ENCODE measurements around the gene STRC. TPM values are rescaled to one million over a fixed set of nuclear protein-coding genes. Genes with fewer than 3 reads are reported as not detected.
"Not testable (repeated sequence)": the region's sequence is repeated elsewhere in the genome, so short reads cannot be mapped to it uniquely, and the experiment has no call there.

The STRC gene
- 0.58 TPM for polyA plus RNA-seq (ENCODE audit: insufficient read length)

GRCh38 chr15:43618700-43619099 lies at the start of gene STRC:
Gene STRC, minus strand, starts transcription at chr15:43618800. Its CDS starts 78 bp downstream, at chr15:43618722.
- not testable (repeated sequence) for DNase-seq

- not testable (repeated sequence) for DNase-seq
Measured at GRCh38 chr15:43666177-43666576, 47.6 kb upstream of the STRC start.

- DNase-seq = not testable (repeated sequence)
Measured at GRCh38 chr15:43663333-43663732, 44.7 kb upstream of the STRC start.

- not testable (repeated sequence) for DNase-seq
Measured at GRCh38 chr15:43662293-43662692, 43.7 kb upstream of the STRC start.

GRCh38 chr15:43659727-43660126 lies 41.1 kb upstream of the STRC start:
- not testable (repeated sequence) for DNase-seq

GRCh38 chr15:43649430-43649926 lies 30.9 kb upstream of the STRC start:
- DNase-seq = not testable (repeated sequence)

GRCh38 chr15:43648649-43649429 lies 30.2 kb upstream of the STRC start, which contains the start of gene CATSPER2:
Gene CATSPER2, minus strand, starts transcription at chr15:43648844. Its CDS starts 783 bp downstream, at chr15:43648061.
- DNase-seq = no peak

GRCh38 chr15:43638464-43639204 lies 20.0 kb upstream of the STRC start:
- not testable (repeated sequence) for DNase-seq

GRCh38 chr15:43626937-43627336 lies 8.3 kb upstream of the STRC start:
- not testable (repeated sequence) for DNase-seq

GRCh38 chr15:43625106-43625505 lies 6.5 kb upstream of the STRC start:
- DNase-seq = no peak

GRCh38 chr15:43622068-43622799 lies 3.6 kb upstream of the STRC start:
- not testable (repeated sequence) for DNase-seq

- not testable (repeated sequence) for DNase-seq
Measured at GRCh38 chr15:43617750-43618149, 850 bp downstream of the STRC start.

- peak; percentile 16 for DNase-seq
Measured at GRCh38 chr15:43602233-43602632, 16.4 kb downstream of the STRC start.

GRCh38 chr15:43600200-43600599 lies 18.4 kb downstream of the STRC start:
- not testable (repeated sequence) for DNase-seq

GRCh38 chr15:43599131-43599530 lies 19.5 kb downstream of the STRC start:
- DNase-seq = not testable (repeated sequence)

- DNase-seq = not testable (repeated sequence)
Measured at GRCh38 chr15:43593328-43594190, 25.0 kb downstream of the STRC start, which contains the start of gene CKMT1B. Gene CKMT1B, plus strand, starts transcription at chr15:43594027. Its CDS starts 192 bp downstream, at chr15:43594219.

- DNase-seq = not testable (repeated sequence)
Measured at GRCh38 chr15:43592841-43593240, 25.8 kb downstream of the STRC start.

GRCh38 chr15:43589778-43590466 lies 28.7 kb downstream of the STRC start, which contains the start of gene PPIP5K1:
Gene PPIP5K1, minus strand, starts transcription at chr15:43590208. Its CDS starts 5,704 bp downstream, at chr15:43584504.
- DNase-seq = not testable (repeated sequence)

- not testable (repeated sequence) for DNase-seq
Measured at GRCh38 chr15:43574607-43575006, 44.0 kb downstream of the STRC start.

- DNase-seq = not testable (repeated sequence)
Measured at GRCh38 chr15:43566615-43567014, 52.0 kb downstream of the STRC start.
